Thyroid gland (tissue), 4 donors: Measurements from ENCODE around the gene ELFN2.

ENCODE experiments used
- POLR2A ChIP-seq, 2 donors: fragments of 450-650 bp; IDR thresholded peaks; one replicate each; pipeline ENCODE4 v1.6.1; 2017; ENCODE audit warnings: antibody characterized with exemption in 2 of 2, mild to moderate bottlenecking in 2 of 2, moderate library complexity in 1 of 2
- TF ChIP-seq, protein P1 (sequence below), 6 experiments: fragments of 200-600 bp in 3 of 6; fragments of 450-650 bp in 3 of 6; sonication (generic) in 3 of 6; IDR thresholded peaks; one replicate each; pipeline ENCODE4 v1.5.1; 2016 to 2019; ENCODE audit warnings: antibody characterized with exemption in 6 of 6, mild to moderate bottlenecking in 2 of 6, inconsistent platforms in 1 of 6, moderate library complexity in 1 of 6

DNA sequence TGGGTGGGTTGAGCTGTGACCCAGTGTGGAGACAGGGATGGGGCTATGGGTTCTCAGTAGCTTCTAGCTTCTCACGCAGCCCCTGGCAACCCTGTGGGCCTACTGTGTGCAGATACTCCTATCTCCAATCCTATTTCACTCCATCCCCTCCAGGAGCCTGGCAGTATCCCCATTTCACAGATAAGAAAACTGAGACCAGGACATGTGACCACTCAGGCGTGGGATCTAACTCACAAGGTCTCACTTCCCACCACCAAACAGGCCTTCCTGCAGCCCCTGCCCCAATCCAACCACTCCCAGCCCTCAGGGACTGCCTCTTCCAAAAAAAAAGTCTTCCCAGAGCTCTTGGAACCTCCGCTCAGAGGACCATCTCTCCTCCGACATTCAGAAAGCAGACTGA lies 15.6 kb downstream of the ELFN2 start:
- TF ChIP-seq, protein P1, sequence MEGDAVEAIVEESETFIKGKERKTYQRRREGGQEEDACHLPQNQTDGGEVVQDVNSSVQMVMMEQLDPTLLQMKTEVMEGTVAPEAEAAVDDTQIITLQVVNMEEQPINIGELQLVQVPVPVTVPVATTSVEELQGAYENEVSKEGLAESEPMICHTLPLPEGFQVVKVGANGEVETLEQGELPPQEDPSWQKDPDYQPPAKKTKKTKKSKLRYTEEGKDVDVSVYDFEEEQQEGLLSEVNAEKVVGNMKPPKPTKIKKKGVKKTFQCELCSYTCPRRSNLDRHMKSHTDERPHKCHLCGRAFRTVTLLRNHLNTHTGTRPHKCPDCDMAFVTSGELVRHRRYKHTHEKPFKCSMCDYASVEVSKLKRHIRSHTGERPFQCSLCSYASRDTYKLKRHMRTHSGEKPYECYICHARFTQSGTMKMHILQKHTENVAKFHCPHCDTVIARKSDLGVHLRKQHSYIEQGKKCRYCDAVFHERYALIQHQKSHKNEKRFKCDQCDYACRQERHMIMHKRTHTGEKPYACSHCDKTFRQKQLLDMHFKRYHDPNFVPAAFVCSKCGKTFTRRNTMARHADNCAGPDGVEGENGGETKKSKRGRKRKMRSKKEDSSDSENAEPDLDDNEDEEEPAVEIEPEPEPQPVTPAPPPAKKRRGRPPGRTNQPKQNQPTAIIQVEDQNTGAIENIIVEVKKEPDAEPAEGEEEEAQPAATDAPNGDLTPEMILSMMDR (IDR thresholded peaks at IDR 0.05): no peak
- no peak for TF ChIP-seq POLR2A (IDR thresholded peaks at IDR 0.05)
